GM12864 (cell line): ENCODE data around the gene PCDHGC5.

Experiments
- DNase-seq: peaks from one replicate; pipeline ENCODE4 v3.0.0-alpha.2; 2011; ENCODE audit warnings: low read depth
- H3K4me3 ChIP-seq: 2 replicates; pipeline ENCODE4 v1.5.1; 2011; ENCODE audit warnings: mild to moderate bottlenecking, low read depth, low read length, control low read depth
- TF ChIP-seq, protein P1 (sequence below): IDR thresholded peaks from 2 replicates; pipeline ENCODE4 v1.5.1; 2011; ENCODE audit warnings: low read depth, mild to moderate bottlenecking, moderate library complexity, low read length, control low read depth, inconsistent platforms; ENCODE audit errors: missing control alignments

The PCDHGC5 gene

DNA sequence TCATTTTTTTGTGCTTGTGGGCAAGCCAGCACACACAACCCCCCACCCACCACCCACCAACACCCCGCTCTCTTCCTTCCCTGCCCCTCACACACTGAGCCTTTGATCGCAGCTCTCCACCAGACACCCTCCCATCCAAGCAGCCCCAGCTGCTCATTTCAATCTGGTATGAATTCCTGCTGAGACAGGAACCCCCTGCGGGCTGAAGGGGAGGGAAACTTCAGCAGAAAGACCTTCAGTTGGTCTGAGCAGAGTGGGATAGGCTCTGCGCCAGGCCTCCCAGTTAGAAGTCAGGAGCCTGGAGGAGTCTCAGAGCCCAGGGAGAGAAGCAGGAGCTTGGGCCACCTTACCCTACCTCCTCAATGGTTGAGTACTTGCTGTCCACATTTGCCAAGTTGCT lies 7.2 kb downstream of the PCDHGC5 start:
- TF ChIP-seq, protein P1, sequence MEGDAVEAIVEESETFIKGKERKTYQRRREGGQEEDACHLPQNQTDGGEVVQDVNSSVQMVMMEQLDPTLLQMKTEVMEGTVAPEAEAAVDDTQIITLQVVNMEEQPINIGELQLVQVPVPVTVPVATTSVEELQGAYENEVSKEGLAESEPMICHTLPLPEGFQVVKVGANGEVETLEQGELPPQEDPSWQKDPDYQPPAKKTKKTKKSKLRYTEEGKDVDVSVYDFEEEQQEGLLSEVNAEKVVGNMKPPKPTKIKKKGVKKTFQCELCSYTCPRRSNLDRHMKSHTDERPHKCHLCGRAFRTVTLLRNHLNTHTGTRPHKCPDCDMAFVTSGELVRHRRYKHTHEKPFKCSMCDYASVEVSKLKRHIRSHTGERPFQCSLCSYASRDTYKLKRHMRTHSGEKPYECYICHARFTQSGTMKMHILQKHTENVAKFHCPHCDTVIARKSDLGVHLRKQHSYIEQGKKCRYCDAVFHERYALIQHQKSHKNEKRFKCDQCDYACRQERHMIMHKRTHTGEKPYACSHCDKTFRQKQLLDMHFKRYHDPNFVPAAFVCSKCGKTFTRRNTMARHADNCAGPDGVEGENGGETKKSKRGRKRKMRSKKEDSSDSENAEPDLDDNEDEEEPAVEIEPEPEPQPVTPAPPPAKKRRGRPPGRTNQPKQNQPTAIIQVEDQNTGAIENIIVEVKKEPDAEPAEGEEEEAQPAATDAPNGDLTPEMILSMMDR: no peak
- DNase-seq: no peak
- no peak overlapping the region for H3K4me3 ChIP-seq

DNA sequence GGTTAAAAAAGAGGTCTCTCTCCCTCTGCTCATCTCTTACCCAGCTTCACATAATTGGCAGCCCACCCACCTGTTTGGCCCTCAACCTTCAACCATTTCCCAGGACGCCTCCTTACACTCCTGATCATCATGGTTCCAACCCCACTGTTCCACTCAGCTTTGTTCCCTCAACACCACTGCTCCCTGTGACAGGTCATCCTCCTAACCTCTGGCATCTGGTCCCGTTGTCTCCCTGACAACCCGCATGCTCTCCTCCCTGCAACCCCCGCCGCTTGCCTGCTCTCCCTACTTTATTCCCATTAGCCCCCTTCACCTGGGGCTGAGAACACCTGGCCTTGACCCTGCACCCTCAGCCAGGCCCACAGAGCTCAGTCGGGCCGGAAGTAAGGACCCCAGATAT lies 12.9 kb downstream of the PCDHGC5 start:
- no peak for DNase-seq
- no peak overlapping the region for H3K4me3 ChIP-seq
- TF ChIP-seq, protein P1: no peak

- TF ChIP-seq, protein P1: no peak
- DNase-seq: no peak
- H3K4me3 ChIP-seq: no peak overlapping the region
These were observed 14.8 kb downstream of the PCDHGC5 start for GRCh38 chr5:141503681-141504080.

DNA sequence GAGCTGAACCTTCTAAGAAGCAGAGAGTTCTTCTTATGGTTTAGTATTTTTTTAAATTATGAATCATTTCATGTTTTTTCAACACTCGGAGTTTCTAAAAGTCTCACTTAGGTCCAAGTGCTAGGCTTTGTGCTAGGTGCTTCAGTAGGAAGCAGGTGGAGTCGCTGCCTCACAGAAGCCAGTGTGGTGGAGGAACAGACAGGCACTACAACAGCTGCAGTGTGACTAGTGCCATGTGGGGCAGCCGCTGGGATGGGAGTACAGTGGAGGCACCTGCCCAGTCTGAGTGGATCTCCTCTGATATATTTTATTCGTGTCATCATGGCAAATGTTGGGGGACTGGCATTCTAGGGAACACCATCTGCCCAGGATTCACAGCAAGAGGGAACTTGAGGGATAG lies 15.3 kb downstream of the PCDHGC5 start:
- no peak overlapping the region for H3K4me3 ChIP-seq
- TF ChIP-seq, protein P1: no peak
- DNase-seq: no peak

DNA sequence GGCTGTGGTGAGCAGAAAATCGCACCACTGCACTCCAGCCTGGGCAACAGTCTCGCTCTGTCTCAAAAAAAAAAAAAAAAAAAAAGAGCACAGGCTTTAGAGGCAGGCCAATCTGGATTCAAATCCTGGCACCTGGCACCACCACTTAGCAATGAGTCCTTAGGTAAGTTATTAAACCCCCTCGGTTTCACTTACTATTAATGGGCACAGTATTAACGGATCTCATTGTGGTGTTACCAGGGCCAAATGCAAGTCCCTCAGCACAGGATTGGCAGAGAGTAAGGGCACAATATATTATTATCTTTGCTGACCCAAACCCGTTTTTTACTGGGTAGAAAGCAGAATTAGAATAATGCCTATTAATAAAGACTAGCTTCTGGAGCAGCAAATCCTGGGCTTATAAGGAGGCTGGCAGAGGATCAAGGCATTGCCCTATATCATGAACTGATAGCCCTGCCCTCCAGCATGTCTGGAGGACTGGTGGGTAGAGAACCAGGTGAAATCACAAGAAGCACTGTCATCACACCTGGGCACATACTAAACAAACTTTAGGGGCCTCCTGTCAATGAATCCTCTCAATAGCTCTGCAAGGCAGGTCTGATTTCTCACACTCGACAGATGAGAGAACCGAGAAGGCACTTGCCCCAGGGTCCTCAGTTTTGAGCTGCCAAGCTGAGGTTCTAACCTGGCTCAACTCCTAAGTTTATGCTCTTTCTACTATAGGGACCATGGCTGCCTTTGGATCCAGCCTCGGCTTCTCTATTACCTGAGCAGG lies 17.7 kb downstream of the PCDHGC5 start:
- DNase-seq: no peak

GRCh38 chr5:141507387-141508091 lies 18.7 kb downstream of the PCDHGC5 start:
- TF ChIP-seq, protein P1: no peak
- peak overlapping the region; percentile 23 for H3K4me3 ChIP-seq
- DNase-seq: no peak

More for the DNA sequence above, 17.7 kb downstream of the PCDHGC5 start:
- H3K4me3 ChIP-seq: no peak overlapping the region
- TF ChIP-seq, protein P1: no peak
